GM19438 (cell line): Measurements from ENCODE around the gene PLAGL2.
"Not testable (repeated sequence)": the region's sequence is repeated elsewhere in the genome, so short reads cannot be mapped to it uniquely, and the experiment has no call there.

Experiments used
- ATAC-seq: cut with Tn5 transposase; IDR thresholded peaks from one replicate; pipeline ENCODE4 v1.9.1; 2021; ENCODE audit warnings: low read depth; ENCODE audit not compliant: unreplicated experiment

PLAGL2 gene

GRCh38 chr20:32207626-32208498 is at the start of gene PLAGL2, which contains the start of gene POFUT1:
TSS of gene PLAGL2 (minus strand) at chr20:32207743. CDS start at chr20:32202178, 5,565 bp downstream.
TSS of gene POFUT1 (plus strand) at chr20:32207880. CDS start at chr20:32207942, 62 bp downstream.
- peak; percentile 87 for ATAC-seq

- ATAC-seq = no peak
These were observed 44.6 kb upstream of the PLAGL2 start for GRCh38 chr20:32252189-32252588.

GRCh38 chr20:32251470-32251869 is 43.9 kb upstream of the PLAGL2 start:
- no peak for ATAC-seq

GRCh38 chr20:32249030-32249738 is 41.6 kb upstream of the PLAGL2 start:
- ATAC-seq = no peak

- ATAC-seq = no peak
These were observed 40.5 kb upstream of the PLAGL2 start for GRCh38 chr20:32248043-32248442.

- not testable (repeated sequence) for ATAC-seq
These were observed 38.7 kb upstream of the PLAGL2 start for GRCh38 chr20:32246208-32246607.

- no peak for ATAC-seq
These were observed 37.4 kb upstream of the PLAGL2 start for GRCh38 chr20:32244959-32245358.

GRCh38 chr20:32244150-32244823 is 36.7 kb upstream of the PLAGL2 start:
- no peak for ATAC-seq

- ATAC-seq = no peak
These were observed 34.3 kb upstream of the PLAGL2 start for GRCh38 chr20:32241807-32242206.

- ATAC-seq = no peak
These were observed 32.7 kb upstream of the PLAGL2 start for GRCh38 chr20:32240205-32240604.

GRCh38 chr20:32238483-32239425 is 31.2 kb upstream of the PLAGL2 start:
- no peak for ATAC-seq

- no peak for ATAC-seq
These were observed 29.9 kb upstream of the PLAGL2 start for GRCh38 chr20:32237419-32237818.

- ATAC-seq = no peak
These were observed 29.3 kb upstream of the PLAGL2 start for GRCh38 chr20:32236819-32237218.

GRCh38 chr20:32236048-32236533 is 28.5 kb upstream of the PLAGL2 start:
- no peak for ATAC-seq

GRCh38 chr20:32235331-32236047 is 27.9 kb upstream of the PLAGL2 start:
- no peak for ATAC-seq

- no peak for ATAC-seq
These were observed 26.7 kb upstream of the PLAGL2 start for GRCh38 chr20:32234135-32234808.

GRCh38 chr20:32233286-32233685 is 25.7 kb upstream of the PLAGL2 start:
- ATAC-seq = no peak

- ATAC-seq = no peak
These were observed 24.9 kb upstream of the PLAGL2 start for GRCh38 chr20:32232326-32232886.
